ENCODE measurements around the gene VASN.

The VASN gene

DNA sequence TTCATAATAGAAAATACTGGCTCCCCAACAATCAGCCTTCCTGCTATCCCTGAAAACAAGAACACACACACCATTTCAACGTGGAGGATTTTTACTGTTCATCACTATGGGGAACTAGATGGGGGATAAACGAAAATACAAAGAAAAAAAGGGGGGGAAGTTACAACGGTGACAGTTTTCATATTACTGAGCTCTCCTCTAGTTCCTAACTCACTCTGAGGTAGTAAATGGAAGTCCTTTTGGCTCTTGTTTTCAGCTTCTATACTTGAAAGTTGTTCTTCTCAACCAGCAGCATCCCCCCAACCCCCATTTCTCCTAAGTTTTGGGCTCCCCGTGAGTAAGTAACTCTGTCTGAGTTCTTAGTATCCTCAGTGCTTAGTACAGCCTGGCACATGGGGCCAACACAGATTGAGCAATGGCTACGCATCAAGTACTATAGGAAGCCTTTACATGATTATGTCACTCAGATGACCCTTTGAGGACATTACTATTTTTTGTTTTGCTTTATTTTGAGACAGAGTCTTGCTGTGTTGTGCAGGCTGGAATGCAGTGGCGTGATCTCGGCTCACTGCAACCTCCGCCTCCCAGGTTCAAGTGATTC, 49.0 kb downstream of the VASN start:
- H3K9me3 ChIP-seq (ENCODE audit: insufficient read depth, low read length) = no peaks in the 10 kb centered on the region
- no peaks in the 10 kb centered on the region for H3K36me3 ChIP-seq (ENCODE audit: insufficient read depth, insufficient read length, low read length)
- H3K9ac ChIP-seq (ENCODE audit: insufficient read length, low read depth) = no peak overlapping the region
- DNase-seq (ENCODE audit: low read depth, low spot score) = no peak
- TF ChIP-seq YY1 (IDR thresholded peaks at IDR 0.05; ENCODE audit: insufficient read depth, insufficient read length) (no peak), ZNF274 (IDR thresholded peaks at IDR 0.05; ENCODE audit: low read depth, low read length) (no peak), SUZ12 (IDR thresholded peaks at IDR 0.05; ENCODE audit: extremely low read depth, insufficient read depth, insufficient read length) (no peak)
- H3K4me1 ChIP-seq (ENCODE audit: insufficient read depth, insufficient read length) = no peaks in the 10 kb centered on the region
- H3K27me3 ChIP-seq (ENCODE audit: insufficient read depth, insufficient read length) = peaks cover 10% of the 10 kb centered on the region
- no peak overlapping the region for H3K4me3 ChIP-seq (ENCODE audit: insufficient read length, low read depth)

DNA sequence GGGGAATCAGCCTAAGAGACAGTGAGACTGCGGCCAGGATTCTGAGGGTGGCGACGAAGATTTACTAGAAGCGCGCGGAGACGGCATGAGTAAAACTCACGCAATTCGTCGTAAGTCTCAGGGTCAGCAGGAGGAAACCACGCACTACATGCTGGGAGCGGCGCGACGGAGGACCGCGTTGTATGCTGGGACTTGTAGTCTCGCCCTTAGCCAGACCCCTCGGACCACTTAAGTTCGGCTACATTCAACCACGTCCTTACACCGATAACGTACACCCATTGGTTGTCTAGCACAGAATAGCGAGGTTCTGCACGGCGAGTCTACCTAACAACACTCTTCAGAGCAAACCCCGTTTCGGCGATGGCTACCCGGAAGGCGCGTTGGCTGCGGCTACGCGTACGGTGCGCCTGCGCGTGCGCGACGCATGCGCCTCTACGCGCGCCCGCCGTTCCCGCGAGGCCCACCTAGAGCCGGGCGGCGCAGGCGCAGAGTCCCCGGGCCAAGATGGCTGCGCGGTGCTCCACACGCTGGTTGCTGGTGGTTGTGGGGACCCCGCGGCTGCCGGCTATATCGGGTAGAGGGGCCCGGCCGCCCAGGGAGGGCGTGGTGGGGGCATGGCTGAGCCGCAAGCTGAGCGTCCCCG, 53.9 kb downstream of the VASN start, which contains the start of gene DNAJA3:
Gene DNAJA3 (plus strand): TSS at position 491 of the 643 bp plus-strand sequence. CDS start 14 bp downstream, at position 505.
- no peaks in the 10 kb centered on the region for H3K27me3 ChIP-seq (ENCODE audit: insufficient read depth, insufficient read length)
- peaks cover 34% of the 10 kb centered on the region for H3K36me3 ChIP-seq (ENCODE audit: insufficient read depth, insufficient read length, low read length)
- peak within 1 kb of the TSS; percentile 100 for H3K9ac ChIP-seq (ENCODE audit: insufficient read length, low read depth)
- H3K4me1 ChIP-seq (ENCODE audit: insufficient read depth, insufficient read length) = no peaks in the 10 kb centered on the region
- H3K9me3 ChIP-seq (ENCODE audit: insufficient read depth, low read length) = no peaks in the 10 kb centered on the region
- peak; percentile 88 for DNase-seq (ENCODE audit: low read depth, low spot score)
- TF ChIP-seq SUZ12 (IDR thresholded peaks at IDR 0.05; ENCODE audit: extremely low read depth, insufficient read depth, insufficient read length) (no peak), YY1 (IDR thresholded peaks at IDR 0.05; ENCODE audit: insufficient read depth, insufficient read length) (peak; percentile 84), ZNF274 (IDR thresholded peaks at IDR 0.05; ENCODE audit: low read depth, low read length) (no peak)
- H3K4me3 ChIP-seq (ENCODE audit: insufficient read length, low read depth) = peak within 1 kb of the TSS; percentile 94

DNA sequence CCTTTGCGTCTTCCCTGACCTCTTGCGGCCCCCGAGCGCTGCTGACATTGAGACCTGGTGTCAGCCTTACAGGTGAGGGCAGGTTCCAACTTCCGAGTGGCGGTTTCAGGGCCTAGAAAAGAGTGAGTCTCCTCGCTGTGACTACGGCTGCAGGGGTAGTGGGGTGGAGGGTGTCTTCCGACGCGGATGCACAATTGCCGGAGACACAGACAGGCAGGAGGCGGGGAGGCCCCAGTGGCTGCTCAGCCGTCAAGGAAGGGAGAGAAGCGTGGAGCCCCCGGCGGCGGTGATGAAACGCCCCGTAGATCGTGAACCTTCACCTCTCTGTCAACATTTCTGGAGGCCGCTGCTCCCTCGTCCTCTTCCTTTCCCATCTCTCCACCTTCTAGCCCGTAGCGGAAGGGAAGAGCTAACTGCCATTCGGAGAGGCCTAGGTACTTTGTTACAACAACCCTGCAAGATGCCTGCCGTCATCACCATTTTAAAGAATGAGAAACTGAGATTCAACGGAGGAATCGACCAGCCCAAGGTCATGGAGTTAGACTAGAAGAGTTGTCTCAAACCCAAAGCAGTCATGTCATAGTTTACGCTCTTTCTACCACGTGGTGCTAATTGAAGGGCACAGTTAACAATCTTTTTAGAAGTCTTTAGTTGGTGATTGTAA, 54.5 kb downstream of the VASN start:
- Histone ChIP-seq H3K4me3 (ENCODE audit: insufficient read length, low read depth) (peak overlapping the region; percentile 94), H3K9ac (ENCODE audit: insufficient read length, low read depth) (peak overlapping the region; percentile 100), H3K36me3 (ENCODE audit: insufficient read depth, insufficient read length, low read length) (peaks cover 40% of the 10 kb centered on the region), H3K9me3 (ENCODE audit: insufficient read depth, low read length) (no peaks in the 10 kb centered on the region), H3K4me1 (ENCODE audit: insufficient read depth, insufficient read length) (no peaks in the 10 kb centered on the region), H3K27me3 (ENCODE audit: insufficient read depth, insufficient read length) (no peaks in the 10 kb centered on the region)
- TF ChIP-seq ZNF274 (IDR thresholded peaks at IDR 0.05; ENCODE audit: low read depth, low read length) (no peak), YY1 (IDR thresholded peaks at IDR 0.05; ENCODE audit: insufficient read depth, insufficient read length) (no peak)
- no peak for DNase-seq (ENCODE audit: low read depth, low spot score)

DNA sequence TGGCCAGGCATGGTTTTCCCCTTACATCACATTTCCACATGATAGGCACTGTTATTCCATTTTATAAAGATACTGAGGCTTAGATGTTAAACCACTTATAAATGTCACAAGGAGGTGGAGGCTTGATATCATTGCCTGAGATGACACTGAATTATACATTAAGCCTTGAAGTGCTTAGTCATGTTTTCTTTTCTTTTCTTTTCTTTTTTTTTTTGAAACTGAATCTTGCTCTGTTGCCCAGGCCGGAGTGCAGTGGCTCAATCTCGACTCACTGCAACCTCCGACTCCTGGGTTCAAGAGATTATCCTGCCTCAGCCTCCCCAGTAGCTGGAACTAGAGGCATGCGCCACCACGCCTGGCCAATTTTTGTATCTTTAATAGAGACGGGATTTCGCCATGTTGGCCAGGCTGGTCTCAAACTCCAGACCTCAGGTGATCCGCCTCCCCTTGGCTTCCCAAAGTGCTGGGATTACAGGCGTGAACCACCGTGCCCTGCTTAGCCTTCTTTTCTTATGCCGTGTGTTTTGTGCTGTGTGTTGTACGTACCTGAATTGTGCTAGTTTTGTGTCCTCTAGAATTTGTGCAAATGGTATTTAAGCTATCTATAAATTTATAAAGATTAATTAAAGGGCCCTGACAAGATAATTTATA, 55.2 kb downstream of the VASN start:
- DNase-seq (ENCODE audit: low read depth, low spot score) = no peak
- H3K36me3 ChIP-seq (ENCODE audit: insufficient read depth, insufficient read length, low read length) = peaks cover 46% of the 10 kb centered on the region

DNA sequence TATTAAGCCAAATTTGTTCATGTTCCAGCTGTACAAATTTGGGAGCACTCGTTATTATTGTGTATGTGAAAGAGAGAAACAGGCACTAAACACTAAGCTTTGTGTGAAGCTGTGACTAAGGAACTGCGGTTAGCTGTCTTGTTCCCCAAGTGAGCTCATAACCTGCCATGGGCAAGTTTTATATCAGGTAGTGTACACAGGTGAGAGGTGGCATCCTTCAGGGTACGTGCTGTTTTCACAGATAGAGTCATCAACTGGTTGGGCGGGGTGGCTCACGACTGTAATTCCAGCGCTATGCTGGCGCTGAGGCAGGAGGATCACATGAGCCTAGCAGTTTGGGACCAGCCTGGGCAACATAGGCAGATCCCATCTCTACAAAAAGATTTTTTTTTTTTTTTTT, 56.9 kb downstream of the VASN start:
- no peak for DNase-seq (ENCODE audit: low read depth, low spot score)
- Histone ChIP-seq H3K27me3 (ENCODE audit: insufficient read depth, insufficient read length) (no peaks in the 10 kb centered on the region), H3K9me3 (ENCODE audit: insufficient read depth, low read length) (no peaks in the 10 kb centered on the region), H3K36me3 (ENCODE audit: insufficient read depth, insufficient read length, low read length) (peaks cover 55% of the 10 kb centered on the region), H3K9ac (ENCODE audit: insufficient read length, low read depth) (no peak overlapping the region), H3K4me3 (ENCODE audit: insufficient read length, low read depth) (no peak overlapping the region), H3K4me1 (ENCODE audit: insufficient read depth, insufficient read length) (no peaks in the 10 kb centered on the region)
- TF ChIP-seq SUZ12 (IDR thresholded peaks at IDR 0.05; ENCODE audit: extremely low read depth, insufficient read depth, insufficient read length) (no peak), ZNF274 (IDR thresholded peaks at IDR 0.05; ENCODE audit: low read depth, low read length) (no peak), YY1 (IDR thresholded peaks at IDR 0.05; ENCODE audit: insufficient read depth, insufficient read length) (no peak)

More for the DNA sequence above, 55.2 kb downstream of the VASN start:
- Histone ChIP-seq H3K9ac (ENCODE audit: insufficient read length, low read depth) (peak overlapping the region; percentile 100), H3K9me3 (ENCODE audit: insufficient read depth, low read length) (no peaks in the 10 kb centered on the region), H3K4me1 (ENCODE audit: insufficient read depth, insufficient read length) (no peaks in the 10 kb centered on the region), H3K4me3 (ENCODE audit: insufficient read length, low read depth) (peak overlapping the region; percentile 94), H3K27me3 (ENCODE audit: insufficient read depth, insufficient read length) (no peaks in the 10 kb centered on the region)
- TF ChIP-seq YY1 (IDR thresholded peaks at IDR 0.05; ENCODE audit: insufficient read depth, insufficient read length) = no peak

DNA sequence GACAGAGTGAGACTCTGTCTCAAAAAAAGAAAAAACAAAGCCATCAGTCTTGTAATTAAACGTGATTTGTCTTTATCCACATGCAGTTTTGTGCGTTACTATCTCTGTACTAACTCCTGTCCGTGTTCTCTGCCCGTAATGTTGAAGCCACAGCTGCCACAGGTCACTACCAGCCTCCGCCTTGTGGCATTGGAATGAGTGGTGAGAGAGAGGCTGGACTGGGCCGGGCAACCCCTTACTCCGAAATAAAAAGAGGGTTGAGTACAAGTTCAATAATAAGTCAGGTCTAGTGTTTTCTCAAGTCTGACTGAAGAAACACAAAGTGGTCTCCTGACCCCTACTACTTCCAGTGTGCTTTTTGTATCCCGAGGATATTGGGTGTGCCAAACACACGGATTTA, 59.4 kb downstream of the VASN start:
- H3K9me3 ChIP-seq (ENCODE audit: insufficient read depth, low read length) = no peaks in the 10 kb centered on the region
- no peak overlapping the region for H3K4me3 ChIP-seq (ENCODE audit: insufficient read length, low read depth)
- TF ChIP-seq YY1 (IDR thresholded peaks at IDR 0.05; ENCODE audit: insufficient read depth, insufficient read length) (no peak), ZNF274 (IDR thresholded peaks at IDR 0.05; ENCODE audit: low read depth, low read length) (no peak)
- DNase-seq (ENCODE audit: low read depth, low spot score) = no peak
- H3K9ac ChIP-seq (ENCODE audit: insufficient read length, low read depth) = no peak overlapping the region
- no peaks in the 10 kb centered on the region for H3K27me3 ChIP-seq (ENCODE audit: insufficient read depth, insufficient read length)
- H3K4me1 ChIP-seq (ENCODE audit: insufficient read depth, insufficient read length) = no peaks in the 10 kb centered on the region
- peaks cover 79% of the 10 kb centered on the region for H3K36me3 ChIP-seq (ENCODE audit: insufficient read depth, insufficient read length, low read length)
